Gastrocnemius medialis (tissue), 4 donors: ENCODE measurements around the gene RETSAT. TPM values are rescaled to one million over a fixed set of nuclear protein-coding genes. Genes with fewer than 3 reads are reported as not detected.

Experiments used
- ATAC-seq, 2 donors: fragments of 150-250 bp; one replicate each; pipeline ENCODE4 v1.9.1; 2016
- DNase-seq, 2 donors: peaks; one replicate each; pipeline ENCODE4 v3.0.0-alpha.2; 2019
- H3K27ac ChIP-seq, 4 donors: fragments of 200-600 bp; sonication (generic); 1 replicate in 1 of 4; 2 replicates in 3 of 4; pipeline ENCODE4 v1.5.1; 2016 to 2018; ENCODE audit warnings: mild to moderate bottlenecking in 2 of 4, moderate library complexity in 1 of 4
- H3K27me3 ChIP-seq, 3 donors: fragments of 200-600 bp; sonication (generic) in 2 of 3; 1 replicate in 1 of 3; 2 replicates in 2 of 3; pipeline versions ENCODE4 v1.5.1 to v1.6.0; 2016 to 2019; ENCODE audit warnings: mild to moderate bottlenecking in 1 of 3, moderate library complexity in 1 of 3
- H3K36me3 ChIP-seq, 2 donors: fragments of 200-600 bp; sonication (generic) in 1 of 2; one replicate each; pipeline ENCODE4 v1.5.1; 2017 to 2018
- H3K4me1 ChIP-seq, 2 donors: fragments of 200-600 bp; sonication (generic) in 1 of 2; one replicate each; pipeline ENCODE4 v1.5.1; 2016 to 2017; ENCODE audit warnings: mild to moderate bottlenecking in 2 of 2
- H3K4me3 ChIP-seq, 4 donors: fragments of 200-600 bp; sonication (generic) in 3 of 4; 1 replicate in 1 of 4; 2 replicates in 3 of 4; pipeline ENCODE4 v1.5.1; 2016 to 2019; ENCODE audit warnings: mild to moderate bottlenecking in 2 of 4
- H3K9me3 ChIP-seq, 3 donors: fragments of 200-600 bp; sonication (generic) in 2 of 3; 1 replicate in 1 of 3; 2 replicates in 2 of 3; pipeline ENCODE4 v1.5.1; 2016 to 2019
- CTCF ChIP-seq, 5 experiments: fragments of 450-650 bp in 3 of 5; fragments of 200-600 bp in 2 of 5; sonication (generic) in 2 of 5; IDR thresholded peaks in 4 of 5; conservative IDR thresholded peaks in 1 of 5; 1 replicate in 4 of 5; 2 replicates in 1 of 5; pipeline ENCODE4 v1.5.1; 2016 to 2019; ENCODE audit warnings: antibody characterized with exemption in 5 of 5, mild to moderate bottlenecking in 3 of 5, moderate library complexity in 3 of 5
- POLR2A ChIP-seq, 2 donors: fragments of 450-650 bp; IDR thresholded peaks; one replicate each; pipeline ENCODE4 v1.6.1; 2017; ENCODE audit warnings: antibody characterized with exemption in 2 of 2, mild to moderate bottlenecking in 2 of 2, moderate library complexity in 2 of 2
- in situ Hi-C, 4 donors: fragments of 200-750 bp; cut with MboI; loops; one replicate each; pipeline versions ENCODE4 v1.15.0 to v1.8.0; 2017; ENCODE audit warnings: low sequenced_read_pairs in 4 of 4
- intact Hi-C: fragments of 100-400 bp; cut with DNase I; formaldehyde crosslinking; loops from one replicate; pipeline ENCODE4 v1.15.1; 2023; ENCODE audit warnings: low total_unique reads
- total RNA-seq, 4 donors: library from RNA; depleted of rRNA; stranded (reverse); fragments of >200 nt; gene quantifications; one replicate each; pipeline versions ENCODE4 v1.1.0 to v1.2.3, GENCODE V29; 2016

RETSAT gene
- total RNA-seq, 4 donors from 2014 or later: 62.2 to 151 (median 116) TPM

GRCh38 chr2:85377083-85377482 is 22.8 kb upstream of the RETSAT start:
- intact Hi-C loops: no loop called here
- ATAC-seq (no peak), DNase-seq (no peak)
- Histone ChIP-seq H3K36me3 (peaks cover 0 to 72% of the 10 kb centered on the region in 2 donors), H3K4me3 (no peak overlapping the region), H3K27ac (no peak overlapping the region), H3K4me1 (no peaks in the 10 kb centered on the region), H3K27me3 (no peaks in the 10 kb centered on the region), H3K9me3 (no peaks in the 10 kb centered on the region)
- TF ChIP-seq POLR2A (IDR thresholded peaks at IDR 0.05) (no peak), CTCF (IDR thresholded peaks at IDR 0.05 in 4 of 5, conservative IDR thresholded peaks at IDR 0.05 in 1 of 5) (no peak)
- in situ Hi-C loops: no loop called here

GRCh38 chr2:85376291-85377065 is 22.1 kb upstream of the RETSAT start:
- no peak for DNase-seq
- in situ Hi-C loops: no loop called here
- ATAC-seq: no peak
- Histone ChIP-seq H3K27ac (no peak overlapping the region), H3K27me3 (no peaks in the 10 kb centered on the region), H3K4me3 (no peak overlapping the region), H3K9me3 (no peaks in the 10 kb centered on the region), H3K36me3 (peaks cover 0 to 71% of the 10 kb centered on the region in 2 donors), H3K4me1 (no peaks in the 10 kb centered on the region)
- TF ChIP-seq CTCF (IDR thresholded peaks at IDR 0.05 in 4 of 5, conservative IDR thresholded peaks at IDR 0.05 in 1 of 5) (no peak), POLR2A (IDR thresholded peaks at IDR 0.05) (no peak)
- intact Hi-C loops: no loop called here

- in situ Hi-C loops: loop anchor here in 1 of 4 donors (25.0 kb wide), 1 partner anchor 816 kb away; the partner anchor contains the start of genes IMMT and MRPL35
- intact Hi-C loops: no loop called here
- Histone ChIP-seq H3K9me3 (no peaks in the 10 kb centered on the region), H3K27ac (peak overlapping the region in 1 of 4 donors; percentile 22), H3K27me3 (no peaks in the 10 kb centered on the region), H3K36me3 (peaks cover 0 to 56% of the 10 kb centered on the region in 2 donors), H3K4me3 (no peak overlapping the region), H3K4me1 (no peaks in the 10 kb centered on the region)
- ATAC-seq (peak in 1 of 2 donors; percentile 71), DNase-seq (peak in 1 of 2 donors; percentile 55)
- TF ChIP-seq POLR2A (IDR thresholded peaks at IDR 0.05) (no peak), CTCF (IDR thresholded peaks at IDR 0.05 in 4 of 5, conservative IDR thresholded peaks at IDR 0.05 in 1 of 5) (no peak)
Measured at GRCh38 chr2:85371045-85371444, 16.7 kb upstream of the RETSAT start.

- intact Hi-C loops (no loop called here), in situ Hi-C loops (loop anchor here in 1 of 4 donors (25.0 kb wide), 1 partner anchor 818 kb away; the partner anchor contains the start of genes IMMT and MRPL35)
- Histone ChIP-seq H3K27ac (no peak overlapping the region), H3K4me1 (no peaks in the 10 kb centered on the region), H3K27me3 (no peaks in the 10 kb centered on the region), H3K36me3 (peaks cover 0 to 54% of the 10 kb centered on the region in 2 donors), H3K4me3 (no peak overlapping the region), H3K9me3 (no peaks in the 10 kb centered on the region)
- TF ChIP-seq CTCF (IDR thresholded peaks at IDR 0.05 in 4 of 5, conservative IDR thresholded peaks at IDR 0.05 in 1 of 5) (no peak), POLR2A (IDR thresholded peaks at IDR 0.05) (no peak)
- DNase-seq: no peak
- no peak for ATAC-seq
Measured at GRCh38 chr2:85369500-85369899, 15.2 kb upstream of the RETSAT start.
